PC-3 (cell line): ENCODE results near the gene USHBP1. TPM values are rescaled to one million over a fixed set of nuclear protein-coding genes. Genes with fewer than 3 reads are reported as not detected.
A peak's percentile ranks its signal among the peaks of the same experiment; 100 is the strongest.

Source experiments
- ATAC-seq: fragments of 200-7000 bp; cut with Tn5 transposase; 2 replicates; pipeline ENCODE4 v1.9.1; 2020; ENCODE audit warnings: mild to moderate bottlenecking, moderate library complexity
- Bru-seq: library from RNA; stranded (reverse); fragments of 400-500 nt; gene quantifications from one replicate; lab custom pipeline; 2021; lab: Mats Ljungman, UMichigan
- BruChase-seq, 2 experiments: library from RNA; stranded (reverse); fragments of 400-500 nt; gene quantifications; one replicate each; lab custom pipeline; 2021; lab: Mats Ljungman, UMichigan
- BruUV-seq: library from RNA; stranded (reverse); fragments of 400-500 nt; replicated peaks from 2 replicates; lab custom pipeline; 2021; lab: Mats Ljungman, UMichigan
- CTCF ChIA-PET: fragments of 300-600 bp; sonication (Branson Sonifier 250); formaldehyde crosslinking; loops from one replicate; lab custom pipeline; 2022; ENCODE audit warnings: antibody characterized with exemption; lab: Charles Lee
- POLR2A ChIA-PET: fragments of 300-600 bp; sonication (Branson Sonifier 250); formaldehyde crosslinking; loops from one replicate; lab custom pipeline; 2022; ENCODE audit warnings: antibody characterized with exemption; ENCODE audit not compliant: unreplicated experiment; lab: Charles Lee
- DNase-seq: peaks from one replicate; pipeline ENCODE4 v3.0.0-alpha.2; 2015
- H2AFZ ChIP-seq: fragments of 300-600 bp; sonication (generic); 2 replicates; pipeline ENCODE4 v1.6.0; 2016; ENCODE audit warnings: antibody characterized with exemption, low read length
- H3F3A ChIP-seq: fragments of 300-600 bp; sonication (generic); one replicate; pipeline ENCODE4 v1.6.0; 2017; ENCODE audit warnings: antibody characterized with exemption, low read length, control low read depth, mild to moderate bottlenecking; ENCODE audit not compliant: unreplicated experiment
- H3K27ac ChIP-seq: fragments of 300-600 bp; sonication (generic); 2 replicates; pipeline ENCODE4 v1.5.1; 2016; ENCODE audit warnings: mild to moderate bottlenecking, low read length
- H3K27me3 ChIP-seq: fragments of 300-600 bp; sonication (generic); 2 replicates; pipeline ENCODE4 v1.6.1; 2016; ENCODE audit warnings: low read length, mixed read lengths
- H3K36me3 ChIP-seq: fragments of 300-600 bp; sonication (generic); 2 replicates; pipeline ENCODE4 v1.6.1; 2016; ENCODE audit warnings: low read depth, mixed run types, low read length, mixed read lengths
- H3K4me1 ChIP-seq: fragments of 300-600 bp; sonication (generic); 2 replicates; pipeline ENCODE4 v1.5.1; 2016; ENCODE audit warnings: low read length; ENCODE audit not compliant: insufficient read depth
- H3K4me2 ChIP-seq: fragments of 300-600 bp; sonication (generic); 2 replicates; pipeline ENCODE4 v1.6.0; 2016; ENCODE audit warnings: low read length
- H3K4me3 ChIP-seq: fragments of 300-600 bp; sonication (generic); 2 replicates; pipeline ENCODE4 v1.5.1; 2016; ENCODE audit warnings: mild to moderate bottlenecking, low read length, mixed read lengths
- H3K79me2 ChIP-seq: fragments of 300-600 bp; sonication (generic); 2 replicates; pipeline ENCODE4 v1.6.1; 2017; ENCODE audit warnings: low read length, mixed read lengths
- H3K9ac ChIP-seq: fragments of 300-600 bp; sonication (generic); 2 replicates; pipeline ENCODE4 v1.6.0; 2016; ENCODE audit warnings: mild to moderate bottlenecking, low read length
- H3K9me2 ChIP-seq: fragments of 300-600 bp; sonication (generic); replicated peaks from 2 replicates; pipeline ENCODE4 v1.6.1; 2016; ENCODE audit warnings: mixed run types, low read length, mixed read lengths
- H3K9me3 ChIP-seq: fragments of 300-600 bp; sonication (generic); 2 replicates; pipeline ENCODE4 v1.6.1; 2016; ENCODE audit warnings: low read length, mixed read lengths
- H4K20me1 ChIP-seq: fragments of 300-600 bp; sonication (generic); 2 replicates; pipeline ENCODE4 v1.6.1; 2016; ENCODE audit warnings: low read length, mixed read lengths
- EZH2 ChIP-seq: fragments of 300-600 bp; sonication (generic); IDR thresholded peaks from one replicate; pipeline ENCODE4 v1.6.1; 2017; ENCODE audit warnings: antibody characterized with exemption, mild to moderate bottlenecking, low read length; ENCODE audit not compliant: unreplicated experiment
- EZH2phosphoT487 ChIP-seq: fragments of 300-600 bp; sonication (generic); IDR thresholded peaks from 2 replicates; pipeline ENCODE4 v1.6.1; 2018; ENCODE audit warnings: mild to moderate bottlenecking, antibody characterized with exemption, low read length, borderline replicate concordance
- intact Hi-C: fragments of 100-400 bp; cut with micrococcal nuclease; formaldehyde crosslinking; loops from 2 replicates; pipeline ENCODE4 v1.9.0; 2023
- long read RNA-seq: library from polyadenylated mRNA; unstranded; transcript quantifications from one replicate; pipeline ENCODE4 v2.0.0, GENCODE V29; 2021; ENCODE audit not compliant: unreplicated experiment
- total RNA-seq: library from RNA; depleted of rRNA; stranded (reverse); fragments of >200 nt; gene quantifications from 2 replicates; pipeline ENCODE4 v1.2.3, GENCODE V29; 2014; rRNA removed
- TF ChIP-seq, protein P1 (sequence below): fragments of 300-600 bp; sonication (generic); conservative IDR thresholded peaks from 2 replicates; pipeline ENCODE4 v1.5.1; 2017; ENCODE audit warnings: antibody characterized with exemption, low read depth, mild to moderate bottlenecking, low read length

The USHBP1 gene
- not detected in 2 replicates for total RNA-seq
- Bru-seq, nascent RNA: not detected
- percentile 11 among the genes with signal in this experiment for BruChase-seq, experiment 1, labeled RNA remaining after a 6-hour chase
- BruChase-seq, experiment 2, labeled RNA remaining after a 2-hour chase: percentile 14 among the genes with signal in this experiment
- long read RNA-seq, partial matches to known transcripts: 9 of 20 reads
- long read RNA-seq, other reads (novel, unspliced or antisense): 11 of 20 reads

DNA sequence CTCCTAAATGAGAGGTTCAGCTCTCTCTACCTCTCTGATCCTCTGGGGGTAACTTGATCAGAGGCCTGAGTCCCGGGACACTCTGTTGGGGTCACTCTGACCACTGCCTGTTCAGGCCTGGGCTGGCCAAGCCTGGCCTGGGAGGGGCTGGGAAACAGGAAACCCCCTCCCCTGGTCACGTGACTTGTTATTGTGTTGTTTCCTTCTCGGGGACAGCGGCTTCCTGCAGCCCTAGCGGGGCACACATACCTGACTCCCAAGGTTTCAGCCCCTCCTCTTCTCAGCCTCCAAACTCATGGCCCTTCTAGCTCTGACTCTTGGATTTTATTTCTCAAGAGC, at the start of gene USHBP1:
TSS of gene USHBP1 (minus strand) at position 105 of the 339 bp plus-strand sequence. CDS start 446 bp downstream, outside the sequence.
- CTCF ChIA-PET: no interaction called here
- Histone ChIP-seq H3K27me3 (no peaks in the 10 kb centered on the region), H3F3A (no peaks in the 10 kb centered on the region), H3K9me2 (no peaks in the 10 kb centered on the region), H3K4me2 (no peak within 1 kb of the TSS), H3K27ac (no peak within 1 kb of the TSS), H3K9me3 (0 out of 2 replicates have a peak, but pooled peaks cover 3% of the 10 kb centered on the region), H3K4me1 (peaks cover 7% of the 10 kb centered on the region), H3K9ac (no peak within 1 kb of the TSS), H3K36me3 (peaks cover 3% of the 10 kb centered on the region; the same call in 1 of the 2 replicates), H4K20me1 (no peaks in the 10 kb centered on the region), H2AFZ (no peak within 1 kb of the TSS), H3K79me2 (peaks cover 17% of the 10 kb centered on the region), H3K4me3 (no peak within 1 kb of the TSS)
- no TSS peak for BruUV-seq
- TF ChIP-seq EZH2 (no peak), EZH2phosphoT487 (no peak)
- TF ChIP-seq, protein P1, sequence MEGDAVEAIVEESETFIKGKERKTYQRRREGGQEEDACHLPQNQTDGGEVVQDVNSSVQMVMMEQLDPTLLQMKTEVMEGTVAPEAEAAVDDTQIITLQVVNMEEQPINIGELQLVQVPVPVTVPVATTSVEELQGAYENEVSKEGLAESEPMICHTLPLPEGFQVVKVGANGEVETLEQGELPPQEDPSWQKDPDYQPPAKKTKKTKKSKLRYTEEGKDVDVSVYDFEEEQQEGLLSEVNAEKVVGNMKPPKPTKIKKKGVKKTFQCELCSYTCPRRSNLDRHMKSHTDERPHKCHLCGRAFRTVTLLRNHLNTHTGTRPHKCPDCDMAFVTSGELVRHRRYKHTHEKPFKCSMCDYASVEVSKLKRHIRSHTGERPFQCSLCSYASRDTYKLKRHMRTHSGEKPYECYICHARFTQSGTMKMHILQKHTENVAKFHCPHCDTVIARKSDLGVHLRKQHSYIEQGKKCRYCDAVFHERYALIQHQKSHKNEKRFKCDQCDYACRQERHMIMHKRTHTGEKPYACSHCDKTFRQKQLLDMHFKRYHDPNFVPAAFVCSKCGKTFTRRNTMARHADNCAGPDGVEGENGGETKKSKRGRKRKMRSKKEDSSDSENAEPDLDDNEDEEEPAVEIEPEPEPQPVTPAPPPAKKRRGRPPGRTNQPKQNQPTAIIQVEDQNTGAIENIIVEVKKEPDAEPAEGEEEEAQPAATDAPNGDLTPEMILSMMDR: no peak
- DNase-seq: no peak
- POLR2A ChIA-PET: no interaction called here
- intact Hi-C loops: no loop called here
- no peak for ATAC-seq

- Histone ChIP-seq H3K79me2 (peaks cover 56% of the 10 kb centered on the region), H3K4me1 (peaks cover 49% of the 10 kb centered on the region), H3K9me2 (no peaks in the 10 kb centered on the region), H3K9me3 (no peaks in the 10 kb centered on the region), H3F3A (no peaks in the 10 kb centered on the region), H3K9ac (no peak overlapping the region), H2AFZ (no peak overlapping the region), H3K36me3 (peaks cover 18% of the 10 kb centered on the region; the same call in 1 of the 2 replicates), H3K27ac (no peak overlapping the region), H3K4me3 (no peak overlapping the region), H3K4me2 (no peak overlapping the region), H4K20me1 (no peaks in the 10 kb centered on the region), H3K27me3 (no peaks in the 10 kb centered on the region)
- DNase-seq (no peak), ATAC-seq (no peak)
- BruUV-seq: no TSS peak
- CTCF ChIA-PET: no interaction called here
- POLR2A ChIA-PET: no interaction called here
- TF ChIP-seq, protein P1: no peak
- no peak for TF ChIP-seq EZH2
- TF ChIP-seq EZH2phosphoT487: no peak
- intact Hi-C loops: no loop called here
Observed at GRCh38 chr19:17314007-17314593, 49.6 kb upstream of the USHBP1 start.
